RWPE2 (cell line): ENCODE results near the gene RAET1E.

ENCODE experiments used
- ATAC-seq: fragments of 200-7000 bp; cut with Tn5 transposase; 3 replicates; pipeline ENCODE4 v1.9.1; 2021; ENCODE audit warnings: low read depth
- DNase-seq: peaks from one replicate; pipeline ENCODE4 v3.0.0-alpha.2; 2020; ENCODE audit warnings: low spot score
- H3K27ac ChIP-seq: fragments of 450-650 bp; 2 replicates; pipeline ENCODE4 v1.5.1; 2017; ENCODE audit warnings: mild to moderate bottlenecking; ENCODE audit not compliant: poor library complexity, severe bottlenecking
- H3K27me3 ChIP-seq: fragments of 250-450 bp; sonication (Bioruptor Pico); 2 replicates; pipeline ENCODE4 v1.5.1; 2021; ENCODE audit warnings: mild to moderate bottlenecking, moderate library complexity; ENCODE audit not compliant: insufficient read depth, poor library complexity, severe bottlenecking
- H3K36me3 ChIP-seq: fragments of 250-450 bp; sonication (Bioruptor Pico); 2 replicates; pipeline ENCODE4 v1.5.1; 2020; ENCODE audit warnings: low read depth, mild to moderate bottlenecking, moderate library complexity
- H3K4me1 ChIP-seq: fragments of 250-450 bp; sonication (Bioruptor Pico); 2 replicates; pipeline ENCODE4 v1.5.1; 2021; ENCODE audit warnings: mild to moderate bottlenecking, moderate library complexity; ENCODE audit not compliant: insufficient read depth, poor library complexity, severe bottlenecking
- H3K4me3 ChIP-seq: fragments of 250-450 bp; sonication (Bioruptor Pico); 2 replicates; pipeline ENCODE4 v1.5.1; 2021; ENCODE audit warnings: mild to moderate bottlenecking, moderate library complexity; ENCODE audit not compliant: severe bottlenecking
- H3K9me3 ChIP-seq: fragments of 250-450 bp; sonication (Bioruptor Pico); 2 replicates; pipeline ENCODE4 v1.5.1; 2021; ENCODE audit warnings: mild to moderate bottlenecking, moderate library complexity; ENCODE audit not compliant: severe bottlenecking
- TF ChIP-seq, protein P1 (sequence below): fragments of 450-650 bp; IDR thresholded peaks from one replicate; pipeline ENCODE4 v1.5.1; 2017; ENCODE audit warnings: mild to moderate bottlenecking, moderate library complexity; ENCODE audit not compliant: poor library complexity, severe bottlenecking

The RAET1E gene

DNA sequence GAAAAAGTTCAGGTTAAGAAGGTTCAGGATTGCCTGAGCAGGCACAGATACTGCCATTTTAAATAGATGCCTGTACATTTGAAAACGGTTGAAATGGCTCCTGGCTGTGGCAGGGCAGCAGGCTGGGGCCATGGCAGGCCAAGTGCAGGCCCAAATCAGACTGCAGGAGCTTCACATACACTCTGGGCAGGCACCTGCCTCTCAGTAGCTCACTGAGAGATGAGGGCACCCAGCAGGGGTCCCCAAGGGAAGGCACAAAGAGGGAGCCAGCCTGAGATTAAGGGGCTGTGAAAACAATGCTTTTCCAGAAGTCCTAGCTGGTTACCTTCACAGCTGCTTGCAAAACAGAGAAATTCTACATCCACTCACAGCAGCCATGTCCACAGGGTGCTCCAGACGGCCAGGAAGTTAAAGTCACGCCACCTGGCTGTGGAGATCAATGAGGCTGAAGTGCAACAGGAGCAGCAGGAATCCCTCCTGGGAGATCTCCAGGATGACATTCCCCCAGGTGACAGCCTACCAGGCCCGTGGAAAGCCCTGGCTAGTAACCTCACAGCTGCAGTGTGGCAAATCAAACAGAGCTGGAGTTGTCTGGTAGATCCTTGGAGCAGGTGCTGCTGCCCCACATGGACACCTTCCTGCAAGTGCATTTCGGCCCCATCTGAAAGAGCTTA is 6.2 kb upstream of the RAET1E start:
- Histone ChIP-seq H3K4me3 (no peak overlapping the region), H3K9me3 (peaks cover 10% of the 10 kb centered on the region), H3K4me1 (peaks cover 13% of the 10 kb centered on the region), H3K27ac (no peak overlapping the region), H3K36me3 (no peaks in the 10 kb centered on the region), H3K27me3 (no peaks in the 10 kb centered on the region)
- TF ChIP-seq, protein P1, sequence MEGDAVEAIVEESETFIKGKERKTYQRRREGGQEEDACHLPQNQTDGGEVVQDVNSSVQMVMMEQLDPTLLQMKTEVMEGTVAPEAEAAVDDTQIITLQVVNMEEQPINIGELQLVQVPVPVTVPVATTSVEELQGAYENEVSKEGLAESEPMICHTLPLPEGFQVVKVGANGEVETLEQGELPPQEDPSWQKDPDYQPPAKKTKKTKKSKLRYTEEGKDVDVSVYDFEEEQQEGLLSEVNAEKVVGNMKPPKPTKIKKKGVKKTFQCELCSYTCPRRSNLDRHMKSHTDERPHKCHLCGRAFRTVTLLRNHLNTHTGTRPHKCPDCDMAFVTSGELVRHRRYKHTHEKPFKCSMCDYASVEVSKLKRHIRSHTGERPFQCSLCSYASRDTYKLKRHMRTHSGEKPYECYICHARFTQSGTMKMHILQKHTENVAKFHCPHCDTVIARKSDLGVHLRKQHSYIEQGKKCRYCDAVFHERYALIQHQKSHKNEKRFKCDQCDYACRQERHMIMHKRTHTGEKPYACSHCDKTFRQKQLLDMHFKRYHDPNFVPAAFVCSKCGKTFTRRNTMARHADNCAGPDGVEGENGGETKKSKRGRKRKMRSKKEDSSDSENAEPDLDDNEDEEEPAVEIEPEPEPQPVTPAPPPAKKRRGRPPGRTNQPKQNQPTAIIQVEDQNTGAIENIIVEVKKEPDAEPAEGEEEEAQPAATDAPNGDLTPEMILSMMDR, result no peak
- ATAC-seq (no peak), DNase-seq (no peak)

DNA sequence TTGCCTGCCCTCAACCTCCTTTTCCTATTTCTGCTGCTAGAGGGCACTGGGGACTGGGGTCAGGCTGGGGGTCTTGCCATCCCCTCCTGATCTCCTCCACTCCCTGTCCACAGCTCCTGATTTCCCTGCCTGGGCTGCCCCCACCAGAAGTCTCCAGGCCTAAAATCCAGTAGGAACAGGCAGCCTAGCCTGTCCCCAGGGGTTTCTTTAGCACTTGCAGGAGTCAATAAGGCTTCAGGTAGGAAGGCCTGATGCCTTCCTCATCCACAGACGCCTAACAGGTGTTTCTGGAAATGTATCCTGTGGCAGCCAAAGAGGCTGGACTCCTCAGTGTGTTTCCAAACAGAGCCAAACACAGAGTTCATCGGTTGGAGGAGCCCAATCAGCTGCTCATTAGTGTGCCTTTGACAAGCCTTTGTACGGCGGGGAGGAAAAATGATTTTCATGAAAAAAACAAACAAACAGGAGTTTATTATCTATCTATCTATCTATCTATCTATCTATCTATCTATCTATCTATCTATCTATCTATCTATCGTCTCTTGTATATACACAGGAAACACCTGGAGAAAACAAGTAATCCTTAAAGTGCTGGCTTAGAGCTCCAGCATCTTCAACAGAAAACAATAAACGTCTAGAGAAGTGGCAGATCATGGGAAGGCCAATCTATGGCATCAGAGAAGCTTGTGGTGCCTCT is 3.7 kb upstream of the RAET1E start:
- TF ChIP-seq, protein P1, result no peak
- Histone ChIP-seq H3K4me3 (no peak overlapping the region), H3K9me3 (no peaks in the 10 kb centered on the region), H3K4me1 (peaks cover 27% of the 10 kb centered on the region), H3K36me3 (no peaks in the 10 kb centered on the region), H3K27ac (no peak overlapping the region), H3K27me3 (no peaks in the 10 kb centered on the region)
- ATAC-seq, result no peak
- DNase-seq, result no peak

DNA sequence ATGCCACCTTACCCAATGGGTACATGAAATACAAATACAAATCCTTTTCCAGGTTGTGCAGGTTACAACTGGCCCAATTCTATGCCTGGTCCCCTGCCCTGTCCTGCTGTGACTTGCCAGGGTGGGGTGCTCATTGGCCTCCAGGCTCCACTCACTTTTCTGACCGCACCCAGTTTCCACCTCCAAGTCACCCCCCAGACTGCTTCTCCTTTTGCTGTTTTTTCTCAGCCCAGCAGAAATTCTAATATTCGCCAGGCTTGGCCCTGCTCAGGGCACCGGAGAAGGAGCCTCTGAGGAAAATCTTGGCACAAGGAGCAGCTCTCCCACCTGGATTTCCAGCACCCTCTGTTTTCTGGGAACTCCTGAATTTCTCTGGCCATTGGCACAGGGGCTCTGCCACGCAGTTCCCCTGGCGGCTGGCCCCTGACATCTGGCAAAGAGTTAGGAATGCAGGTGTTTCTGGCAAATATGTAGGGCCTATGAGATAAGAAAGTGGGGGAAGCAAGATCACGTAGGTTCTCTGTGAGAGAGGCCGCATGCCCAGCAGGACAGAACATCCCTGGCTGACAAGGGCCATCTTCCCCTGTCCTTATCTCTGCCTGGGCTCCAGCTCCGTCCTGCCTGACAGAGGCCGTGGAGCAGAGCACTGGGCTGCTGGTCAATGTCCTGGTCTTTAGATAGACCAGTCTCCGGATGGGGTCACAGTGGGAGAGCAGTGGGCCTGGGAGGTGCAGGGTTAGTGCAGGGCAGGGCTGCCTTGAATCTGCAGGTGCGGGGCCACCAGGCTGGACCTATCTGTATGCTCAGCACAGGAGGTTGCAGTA is 2.9 kb upstream of the RAET1E start:
- ATAC-seq, result peak; percentile 22
- DNase-seq, result no peak

DNA sequence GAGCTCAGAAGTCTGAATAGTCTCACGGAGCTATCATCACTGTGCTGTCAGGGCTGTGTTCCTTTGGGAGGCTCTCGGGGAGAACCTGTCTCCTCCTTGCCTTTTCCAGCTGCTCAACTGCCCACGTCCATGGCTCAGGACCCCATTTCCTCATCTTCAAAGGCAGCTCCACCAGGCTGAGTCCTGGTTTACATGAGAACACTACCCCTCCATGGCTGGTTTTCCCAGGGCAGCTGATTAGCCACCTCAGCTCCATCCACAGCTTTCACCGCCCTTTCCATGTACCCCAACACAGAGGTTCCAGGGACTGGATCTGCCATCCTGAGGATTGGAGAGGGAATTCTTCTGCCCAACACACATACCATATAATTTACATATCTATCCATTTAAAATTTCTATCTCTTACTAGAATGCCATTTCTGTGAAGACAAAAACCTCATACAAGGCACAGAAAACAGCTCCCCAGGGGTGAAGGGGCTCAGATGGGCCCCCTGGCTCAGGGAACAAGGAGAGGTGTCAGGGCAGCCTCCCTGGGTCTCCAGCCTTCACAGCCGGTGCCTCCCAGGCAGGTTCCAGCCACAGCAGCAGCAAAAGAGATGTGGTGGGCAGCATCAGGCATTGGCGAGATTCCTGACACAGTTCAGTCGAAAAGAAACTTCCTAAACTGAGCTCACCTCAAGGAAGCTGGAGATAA is 2.2 kb upstream of the RAET1E start:
- H3K27ac ChIP-seq, result peak overlapping the region; percentile 51
- H3K4me1 ChIP-seq, result peaks cover 42% of the 10 kb centered on the region
- H3K4me3 ChIP-seq, result no peak overlapping the region
- no peak for DNase-seq
- TF ChIP-seq, protein P1, result no peak
- no peaks in the 10 kb centered on the region for H3K9me3 ChIP-seq
- no peak for ATAC-seq
- H3K36me3 ChIP-seq, result no peaks in the 10 kb centered on the region
- H3K27me3 ChIP-seq, result no peaks in the 10 kb centered on the region

More for the DNA sequence above, 2.9 kb upstream of the RAET1E start:
- no peaks in the 10 kb centered on the region for H3K36me3 ChIP-seq
- peaks cover 35% of the 10 kb centered on the region for H3K4me1 ChIP-seq
- H3K4me3 ChIP-seq, result no peak overlapping the region
- peak overlapping the region; percentile 51 for H3K27ac ChIP-seq
- TF ChIP-seq, protein P1, result no peak
- no peaks in the 10 kb centered on the region for H3K27me3 ChIP-seq
- no peaks in the 10 kb centered on the region for H3K9me3 ChIP-seq
